Activated CD8-positive, alpha-beta memory T cell treated with anti-CD3 and anti-CD28 coated beads, Interleukin-2, amount 50 U/mL, for 24 hours (primary cell): ENCODE measurements around the gene RAE1.
"Not testable (repeated sequence)": the region's sequence is repeated elsewhere in the genome, so short reads cannot be mapped to it uniquely, and the experiment has no call there.

Source experiments
- DNase-seq: peaks from one replicate; pipeline ENCODE4 v3.0.0-alpha.2; 2020; ENCODE audit errors: extremely low read depth

The RAE1 gene

GRCh38 chr20:57414867-57415592 lies 64.0 kb downstream of the RAE1 start:
- DNase-seq: no peak

DNA sequence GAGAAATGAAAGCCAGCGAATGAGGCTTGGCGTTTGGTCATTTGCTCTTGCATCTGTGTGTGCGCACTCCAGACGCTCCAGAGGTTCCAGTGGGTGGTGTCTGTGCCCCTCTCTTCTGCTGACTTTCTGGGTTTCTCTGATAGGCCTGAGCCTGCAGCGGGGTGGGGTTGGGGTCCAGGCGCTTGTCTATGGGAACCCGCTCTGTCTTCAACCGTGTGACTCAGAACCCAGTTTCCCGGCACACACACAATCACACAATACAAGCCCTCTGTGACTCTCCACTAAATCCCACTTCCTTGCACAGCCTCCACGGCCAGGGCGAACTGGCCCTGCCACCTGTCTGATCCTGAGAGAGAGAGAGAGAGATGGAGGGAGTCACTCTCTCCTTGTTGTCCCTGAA lies 64.7 kb downstream of the RAE1 start:
- no peak for DNase-seq

- no peak for DNase-seq
These were observed 65.4 kb downstream of the RAE1 start for GRCh38 chr20:57416296-57417022.

GRCh38 chr20:57417051-57417689 lies 66.1 kb downstream of the RAE1 start:
- DNase-seq: no peak

- no peak for DNase-seq
These were observed 67.0 kb downstream of the RAE1 start for GRCh38 chr20:57417830-57418780.

DNA sequence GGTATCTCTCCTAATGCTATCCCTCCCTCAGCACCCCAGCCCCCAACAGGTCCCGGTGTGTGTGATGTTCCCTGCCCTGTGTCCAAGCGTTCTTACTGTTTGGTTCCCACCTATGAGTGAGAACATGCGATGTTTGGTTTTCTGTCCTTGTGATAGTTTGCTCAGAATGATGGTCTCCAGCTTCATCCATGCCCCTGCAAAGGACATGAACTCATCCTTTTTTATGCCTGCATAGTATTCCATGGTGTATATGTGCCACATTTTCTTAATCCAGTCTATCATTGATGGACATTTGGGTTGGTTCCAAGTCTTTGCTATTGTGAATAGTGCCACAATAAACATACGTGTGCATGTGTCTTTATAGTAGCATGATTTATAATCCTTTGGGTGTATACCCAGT lies 68.4 kb downstream of the RAE1 start:
- DNase-seq: not testable (repeated sequence)

GRCh38 chr20:57420571-57421252 lies 69.7 kb downstream of the RAE1 start:
- no peak for DNase-seq

DNA sequence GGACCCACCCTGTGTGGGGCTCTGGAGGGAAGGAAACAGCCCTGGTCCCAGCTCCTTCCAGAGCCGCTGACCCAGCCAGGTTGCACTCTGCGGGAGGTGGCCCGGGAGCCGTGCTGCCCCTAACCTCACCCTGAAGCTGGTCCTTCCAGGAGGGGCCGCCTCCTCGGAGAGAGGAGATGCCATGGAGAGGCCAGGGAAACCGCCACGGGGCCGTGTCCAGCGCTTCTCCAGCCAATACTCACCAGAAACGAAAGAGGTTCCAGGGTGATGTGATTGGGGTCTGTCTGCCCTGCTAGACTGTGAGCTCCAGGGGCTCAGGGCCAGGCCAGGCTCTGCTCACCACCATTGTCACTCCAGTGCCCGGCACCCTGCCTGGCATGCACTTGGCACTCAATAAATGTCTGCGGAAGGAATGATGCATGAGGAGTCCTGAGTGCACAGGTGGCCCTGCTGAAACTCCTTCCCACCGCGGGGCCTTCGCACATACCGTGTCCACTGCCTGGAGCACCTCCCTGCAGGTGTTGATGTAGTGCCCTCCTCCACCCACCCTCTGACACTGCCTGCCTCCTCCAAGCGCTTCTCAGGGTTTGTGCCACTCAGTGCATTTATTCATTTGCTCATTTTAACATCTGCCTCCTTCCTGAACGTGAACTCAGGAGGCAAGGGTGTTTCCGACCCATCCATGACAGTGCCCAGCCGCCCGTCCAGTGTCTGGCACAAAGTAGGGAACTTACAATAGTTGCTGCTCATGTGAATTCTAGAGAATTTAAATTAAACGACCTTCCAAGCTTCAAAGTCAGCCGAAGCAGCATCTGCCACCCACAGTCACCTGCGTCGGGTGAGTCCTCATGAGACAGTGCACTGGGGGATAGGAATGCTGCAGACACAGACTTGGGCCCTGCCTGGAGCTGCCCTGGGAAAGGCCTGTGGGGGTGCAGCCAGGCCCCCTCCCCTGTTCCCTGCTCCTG lies 70.5 kb downstream of the RAE1 start:
- no peak for DNase-seq

DNA sequence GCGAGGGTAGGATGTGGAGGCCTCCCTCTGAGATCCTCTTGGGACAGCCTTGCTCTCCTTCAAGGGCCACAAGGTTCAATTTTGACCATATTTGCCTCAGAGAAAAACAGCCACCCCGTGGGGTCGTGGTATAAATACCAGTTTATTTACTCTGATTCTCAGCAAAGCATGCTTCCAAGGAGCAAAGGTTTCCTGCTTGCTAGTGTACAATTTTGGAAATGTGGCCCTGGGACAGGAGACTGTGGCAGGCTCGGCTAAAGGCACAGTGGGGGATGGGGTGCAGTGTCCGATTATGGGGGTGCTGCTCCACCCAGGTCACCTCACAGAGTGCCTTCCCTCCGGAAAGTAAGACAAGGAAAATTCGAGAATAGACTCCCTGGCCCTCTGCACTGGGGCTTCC lies 71.2 kb downstream of the RAE1 start:
- DNase-seq: no peak

DNA sequence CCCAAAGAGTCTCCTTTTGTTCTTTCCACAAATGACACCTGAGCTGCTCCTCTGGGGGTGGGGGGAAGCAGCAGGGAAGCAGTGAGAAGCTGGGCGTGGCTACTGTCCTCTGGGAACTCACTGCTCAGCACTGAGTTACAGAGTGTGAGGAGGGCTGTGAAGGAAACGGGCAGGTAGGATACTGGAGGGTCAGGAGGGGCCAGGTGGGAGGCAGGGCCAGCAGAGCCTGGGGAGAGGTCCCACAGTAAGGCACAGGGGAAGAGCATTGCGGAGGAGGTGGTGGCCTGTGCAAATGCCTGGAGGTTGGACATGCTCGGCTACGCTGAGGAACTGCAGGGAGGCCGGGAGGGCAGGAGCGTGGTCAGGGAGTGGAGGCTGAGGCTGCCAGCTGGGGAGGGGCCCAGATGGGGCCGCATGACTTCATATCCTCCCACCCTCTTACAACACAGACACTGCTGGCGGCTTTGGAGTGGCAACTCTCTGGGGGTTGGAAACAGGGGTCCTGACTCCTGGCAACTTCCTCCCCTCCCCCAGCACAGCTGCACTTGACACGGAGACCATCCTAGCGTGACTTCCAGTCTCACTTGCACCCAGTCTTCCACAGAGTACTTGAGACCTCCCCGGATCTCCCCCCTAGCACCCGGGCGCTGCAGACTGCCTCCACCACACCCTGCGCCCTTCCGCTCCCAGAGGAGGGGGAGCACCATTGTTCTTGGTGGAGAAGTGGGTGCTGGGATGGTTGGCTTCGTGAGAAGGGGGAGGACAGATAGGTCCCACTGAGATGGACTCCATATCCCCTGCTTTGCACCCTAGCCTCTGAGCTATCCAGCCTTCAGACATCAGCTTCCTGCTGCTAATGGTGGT lies 74.3 kb downstream of the RAE1 start:
- DNase-seq: no peak

DNA sequence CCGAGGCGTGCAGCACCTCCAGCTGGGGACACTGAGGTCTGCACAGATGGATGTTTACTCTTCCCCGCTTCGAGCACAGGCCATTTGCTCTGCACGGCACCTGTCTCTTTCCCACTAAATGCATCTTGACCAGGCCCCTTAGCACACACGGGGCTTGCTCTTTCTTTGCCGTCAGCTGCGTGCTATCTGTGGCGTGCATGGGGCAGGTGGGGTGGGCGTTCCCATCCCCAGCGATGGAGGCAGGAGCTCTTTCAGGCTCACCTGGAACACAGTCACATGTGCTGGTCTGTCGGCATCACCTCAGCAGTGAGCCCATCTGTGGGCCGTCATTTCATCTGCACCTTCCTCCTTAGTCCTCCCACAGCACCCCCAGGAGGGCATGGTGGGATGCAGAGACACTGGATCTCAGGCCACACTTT lies 75.2 kb downstream of the RAE1 start:
- DNase-seq: no peak

DNA sequence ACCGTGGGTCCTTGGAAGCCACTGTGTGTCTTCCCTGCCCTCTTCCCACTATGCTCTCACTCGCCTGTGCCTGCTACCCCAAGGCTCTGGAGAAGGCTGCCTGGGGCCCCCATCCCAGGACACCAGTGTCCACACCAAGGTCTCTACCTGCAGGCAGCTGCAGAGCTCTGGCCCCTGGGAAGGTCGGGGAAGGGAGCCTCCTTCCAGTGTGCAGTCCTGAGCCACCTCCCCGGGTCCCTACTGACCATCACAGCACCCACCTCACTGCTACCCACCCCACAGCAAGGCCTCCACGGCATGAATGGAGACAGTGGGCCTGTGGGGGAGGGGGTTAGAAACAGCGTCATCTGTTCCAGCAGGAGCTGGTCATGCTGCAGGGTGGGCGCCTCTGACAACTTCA lies 75.8 kb downstream of the RAE1 start:
- DNase-seq: no peak

DNA sequence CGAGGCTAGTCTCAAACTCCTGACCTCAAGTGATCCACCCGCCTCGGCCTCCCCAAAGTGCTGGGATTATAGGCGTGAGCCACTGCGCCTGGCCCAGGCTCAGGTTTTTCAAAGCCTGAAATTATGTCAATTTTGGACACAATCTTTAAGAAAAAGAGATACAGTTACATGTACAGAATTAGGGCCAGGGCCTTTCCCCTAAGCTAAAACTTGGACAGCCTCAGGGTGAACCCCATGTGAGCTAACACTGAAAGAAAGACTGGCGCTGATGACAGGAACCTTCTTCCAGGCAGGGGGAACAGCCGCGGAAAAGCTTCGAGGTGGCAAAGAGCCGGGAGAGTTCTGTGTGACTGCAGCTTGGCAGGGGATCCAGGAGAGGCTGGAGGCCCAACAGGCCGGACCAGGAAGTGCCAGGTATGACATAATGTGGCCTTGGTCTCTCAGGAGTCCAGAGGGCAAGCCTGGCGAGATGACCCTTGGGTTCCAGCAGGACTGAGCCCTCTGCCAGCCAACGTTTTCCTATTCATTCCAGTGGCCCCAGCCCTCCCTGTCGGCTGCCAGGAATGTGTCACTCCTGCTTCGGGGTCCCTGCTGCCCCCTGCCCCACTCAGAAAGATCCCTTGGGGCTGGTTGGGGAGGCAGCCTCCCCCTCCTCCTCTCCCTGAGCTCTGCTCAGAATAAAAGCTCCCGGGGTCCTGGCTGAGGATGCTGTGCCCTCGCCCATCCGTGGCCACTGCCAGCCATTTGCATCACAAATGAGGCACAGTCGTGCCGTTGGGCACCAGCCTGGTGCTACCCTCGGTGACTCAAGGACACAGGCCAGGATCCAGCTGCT lies 77.5 kb downstream of the RAE1 start:
- no peak for DNase-seq
